K562 (cell line): ENCODE measurements around the gene USP10. TPM values are rescaled to one million over a fixed set of nuclear protein-coding genes. Genes with fewer than 3 reads are reported as not detected.

Experiments used
- ATAC-seq: fragments of 200-7000 bp; cut with Tn5 transposase; 3 replicates; pipeline ENCODE4 v1.9.1; 2020; ENCODE audit warnings: moderate library complexity
- BruUV-seq: library from RNA; stranded (reverse); fragments of 400-500 nt; replicated peaks from 2 replicates; lab custom pipeline; 2021; lab: Mats Ljungman, UMichigan
- CTCF ChIA-PET: fragments of 300-600 bp; formaldehyde crosslinking; extraction: SDS; loops from one replicate; lab custom pipeline; 2021; ENCODE audit warnings: low intra/inter-chr PET ratio; lab: Yijun Ruan, JAX
- POLR2A ChIA-PET: fragments of 300-600, 350-650 bp; sonication (Branson Sonifier 250); formaldehyde crosslinking; extraction: SDS; loops from one replicate; lab custom pipeline; 2021; ENCODE audit warnings: antibody characterized with exemption, inconsistent platforms; lab: Yijun Ruan, JAX
- DNase-seq, 4 experiments: peaks; one replicate each; pipeline versions ENCODE4 v3.0.0 to v3.0.0-alpha.2; 2011 to 2018; ENCODE audit warnings: low spot score in 3 of 4, mixed read lengths in 3 of 4; ENCODE audit errors: extremely low read depth in 1 of 4
- FAIRE-seq: peaks from 2 replicates; lab custom pipeline; 2011; peaks lifted over from hg19 to GRCh38; lab: Jason Lieb, UNC
- H2AFZ ChIP-seq: 2 replicates; pipeline ENCODE4 v1.6.0; 2011; ENCODE audit warnings: low read depth, low read length, control low read depth, inconsistent platforms
- H3K27ac ChIP-seq: fragments of 200-600 bp; 3 replicates; pipeline ENCODE4 v1.8.0; 2011; ENCODE audit warnings: low read depth, mild to moderate bottlenecking, control low read depth, inconsistent platforms, low read length, moderate library complexity, mixed read lengths; ENCODE audit errors: extremely low read depth
- H3K27me3 ChIP-seq, 2 experiments: fragments of 300-600 bp in 1 of 2; 2 replicates in 1 of 2; 3 replicates in 1 of 2; pipeline versions ENCODE4 v1.6.0 to v1.8.0; 2011; ENCODE audit warnings: inconsistent platforms in 2 of 2, low read length in 2 of 2, mild to moderate bottlenecking in 1 of 2, mixed read lengths in 1 of 2, moderate library complexity in 1 of 2; ENCODE audit not compliant: control insufficient read depth in 2 of 2, insufficient read depth in 2 of 2
- H3K36me3 ChIP-seq: fragments of 300-600 bp; 3 replicates; pipeline ENCODE4 v1.8.0; 2011; ENCODE audit warnings: mild to moderate bottlenecking, low read length, inconsistent platforms; ENCODE audit not compliant: control insufficient read depth, insufficient read depth
- H3K4me1 ChIP-seq, 2 experiments: fragments of 200-600 bp in 1 of 2; replicated peaks in 1 of 2; 2 replicates in 1 of 2; 3 replicates in 1 of 2; pipeline versions ENCODE4 v1.5.1 to v1.8.0; 2011; ENCODE audit warnings: inconsistent platforms in 2 of 2, low read length in 2 of 2, mild to moderate bottlenecking in 1 of 2, mixed read lengths in 1 of 2, moderate library complexity in 1 of 2; ENCODE audit not compliant: control insufficient read depth in 2 of 2, insufficient read depth in 2 of 2
- H3K4me2 ChIP-seq: 2 replicates; pipeline ENCODE4 v1.6.1; 2011; ENCODE audit warnings: low read length, control low read depth, inconsistent platforms, mixed read lengths; ENCODE audit not compliant: insufficient read depth
- H3K4me3 ChIP-seq: fragments of 200-600 bp; sonication (generic), shearing (Covaris generic); 2 replicates; pipeline ENCODE4 v1.5.1; 2016; ENCODE audit warnings: control low read depth, inconsistent platforms
- H3K79me2 ChIP-seq: fragments of 200-600 bp; 3 replicates; pipeline ENCODE4 v1.8.0; 2011; ENCODE audit warnings: low read length, inconsistent platforms; ENCODE audit not compliant: control insufficient read depth, insufficient read depth
- H3K9ac ChIP-seq, 2 experiments: 2 replicates each; pipeline versions ENCODE4 v1.6.0 to v1.6.1; 2011; ENCODE audit warnings: low read depth in 2 of 2, low read length in 2 of 2, control low read depth in 1 of 2, inconsistent platforms in 1 of 2, mild to moderate bottlenecking in 1 of 2, mixed read lengths in 1 of 2; ENCODE audit not compliant: insufficient read depth in 1 of 2
- H3K9me1 ChIP-seq: one replicate; pipeline ENCODE4 v1.6.0; 2011; ENCODE audit warnings: inconsistent platforms, mild to moderate bottlenecking, low read length, moderate library complexity; ENCODE audit not compliant: control insufficient read depth, insufficient read depth
- H3K9me3 ChIP-seq: replicated peaks from 2 replicates; pipeline ENCODE4 v1.5.1; 2011; ENCODE audit warnings: low read depth, low read length, inconsistent platforms; ENCODE audit not compliant: control insufficient read depth, insufficient read depth
- H4K20me1 ChIP-seq: replicated peaks from 2 replicates; pipeline ENCODE4 v1.6.1; 2011; ENCODE audit warnings: low read length, inconsistent platforms, mixed read lengths; ENCODE audit not compliant: control insufficient read depth, insufficient read depth
- ATF6 ChIP-seq: sonication (generic); formaldehyde crosslinking; IDR thresholded peaks from 2 replicates; pipeline ENCODE4 v1.4.0; 2020; ENCODE audit warnings: mild to moderate bottlenecking, missing genetic modification reagents
- EGR1 ChIP-seq: fragments of 450-650 bp; conservative IDR thresholded peaks from 2 replicates; pipeline ENCODE4 v1.6.1; 2017; ENCODE audit warnings: mild to moderate bottlenecking
- MCM3 ChIP-seq: fragments of 450-650 bp; IDR thresholded peaks from 2 replicates; pipeline ENCODE4 v1.6.1; 2016
- PRMT5 ChIP-seq: sonication (generic); formaldehyde crosslinking; IDR thresholded peaks from 2 replicates; pipeline ENCODE4 v1.5.0; 2020; ENCODE audit warnings: missing genetic modification reagents
- TAF15 ChIP-seq: fragments of 200-400 bp; formaldehyde crosslinking; IDR thresholded peaks from 2 replicates; pipeline ENCODE4 v1.6.1; 2017; ENCODE audit warnings: mild to moderate bottlenecking, low read depth, low read length, moderate library complexity
- ZBTB49 ChIP-seq: sonication (generic); formaldehyde crosslinking; IDR thresholded peaks from 2 replicates; pipeline ENCODE4 v1.8.0; 2022; ENCODE audit warnings: missing genetic modification reagents, mild to moderate bottlenecking, borderline replicate concordance
- ZNF609 ChIP-seq: sonication (generic); formaldehyde crosslinking; IDR thresholded peaks from 2 replicates; pipeline ENCODE4 v1.8.1; 2023; ENCODE audit warnings: missing genetic modification reagents, mild to moderate bottlenecking, borderline replicate concordance
- ZNF639 ChIP-seq, 2 experiments: fragments of 200-800 bp in 1 of 2; sonication (Bioruptor generic) in 1 of 2; sonication (generic) in 1 of 2; formaldehyde crosslinking in 1 of 2; IDR thresholded peaks in 1 of 2; conservative IDR thresholded peaks in 1 of 2; 2 replicates each; pipeline versions ENCODE4 v1.5.0 to v1.6.1; 2016 to 2020; ENCODE audit warnings: missing compliant biosample characterization in 1 of 2, missing genetic modification characterization in 1 of 2, missing genetic modification reagents in 1 of 2
- WGBS: fragments of 100-300 bp; shearing (Covaris generic); methylation state at CpG from one replicate; pipeline ENCODE4 v1.1.6; 2016; ENCODE audit warnings: low coverage, mixed read lengths; ENCODE audit not compliant: insufficient coverage; ENCODE audit errors: missing lambda C conversion rate; 5-methylcytosine and 5-hydroxymethylcytosine counted together
- in situ Hi-C: fragments of 300-500 bp; cut with MboI; formaldehyde crosslinking; loops from 4 replicates; pipeline ENCODE4 v1.15.0; 2018; ENCODE audit warnings: inconsistent platforms, mixed read lengths
- intact Hi-C: fragments of 100-400 bp; cut with micrococcal nuclease; formaldehyde crosslinking; loops from 2 replicates; pipeline ENCODE4 v1.14.2; 2022
- polyA plus RNA-seq, 8 experiments: library from polyadenylated mRNA; depleted of rRNA in 4 of 8; stranded (reverse) in 5 of 8; unstranded in 3 of 8; fragments of >200 nt; fragmentation: Nextera tagmentation in 2 of 8; fragmentation: Illumina TruSeq in 1 of 8; extraction: Ambion mirVana in 2 of 8; extraction: Trizol in 1 of 8; gene quantifications; 2 replicates each; pipeline versions ENCODE4 v1.2.1 to v1.2.3, GENCODE V29; 2011 to 2014; ENCODE audit warnings: inconsistent platforms in 1 of 8, missing spikeins in 1 of 8
- total RNA-seq, 7 experiments: library from RNA; depleted of rRNA in 6 of 7; stranded (reverse); fragments of >200 nt in 6 of 7; fragmentation: Illumina TruSeq in 2 of 7; extraction: Trizol in 2 of 7; gene quantifications; 2 replicates each; pipeline versions ENCODE4 v1.2.1 to v1.2.3, GENCODE V29; 2011 to 2021; ENCODE audit warnings: low replicate concordance in 1 of 7

Gene USP10
- total and polyA plus RNA-seq, 9 of the 15 experiments (the other 6 are each of a cell fraction or from before 2014, with no cell fraction given) = 61.7 to 197 (median 116) TPM

- H3K27ac ChIP-seq = peak overlapping the region; percentile 90
- peaks cover 33 to 34% of the 10 kb centered on the region in 2 experiments for H3K4me1 ChIP-seq
- H2AFZ ChIP-seq = peak overlapping the region; percentile 96; the same call in 1 of the 2 replicates
- ATAC-seq (peak; percentile 57), FAIRE-seq (peak; percentile 6), DNase-seq (peak in 2 of 4 experiments; percentile 37 to 61)
- H3K9me1 ChIP-seq = peaks cover 6% of the 10 kb centered on the region
- no peaks in the 10 kb centered on the region for H3K9me3 ChIP-seq
- ChIA-PET POLR2A (interaction anchor here (0.7 to 2.4 kb wide), 20 partner anchors 9 to 752 kb away, joined by 3 to 16 read pairs (median 4); no protein-coding TSS in a partner anchor), CTCF (no interaction called here)
- peak overlapping the region; percentile 87 to 100 for H3K9ac ChIP-seq
- H3K4me3 ChIP-seq = peak overlapping the region; percentile 99
- 1% methylated on average over 22 of the region's 28 CpGs for WGBS
- intact Hi-C loops (loop anchor here (2.0 kb wide), 1 partner anchor 26 kb away; no protein-coding TSS in a partner anchor), in situ Hi-C loops (no loop called here)
- H3K27me3 ChIP-seq = no peaks in the 10 kb centered on the region
- peaks cover 37% of the 10 kb centered on the region for H4K20me1 ChIP-seq
- peak overlapping the region; percentile 95 for H3K4me2 ChIP-seq
- H3K36me3 ChIP-seq = peaks cover 27% of the 10 kb centered on the region
- BruUV-seq = TSS peak; percentile 59
- H3K79me2 ChIP-seq = peaks cover 66% of the 10 kb centered on the region
- no peak for TF ChIP-seq PRMT5 (CRISPR knock-in tag)
- no peak for TF ChIP-seq ZNF609
- TF ChIP-seq ATF6 (CRISPR knock-in tag) = 0 out of 2 replicates have a peak, but pooled peaks have one; percentile 45
- no peak for TF ChIP-seq ZBTB49 (CRISPR knock-in tag)
- TF ChIP-seq TAF15 = no peak
- no peak for TF ChIP-seq MCM3
- TF ChIP-seq ZNF639 (CRISPR knock-in tag; conservative IDR thresholded peaks at IDR 0.05 in 1 of 2, IDR thresholded peaks at IDR 0.05 in 1 of 2) = no peak
- TF ChIP-seq EGR1 = peak; percentile 32; the same call in 1 of the 2 replicates
Measured at GRCh38 chr16:84700446-84701300, 873 bp downstream of the USP10 start.
